NCI-H526 treated with DMSO at 0.1 percent for 48 hours (cell line): ENCODE data around the gene STAP2.

Experiments
- DNase-seq: peaks from one replicate; lab custom pipeline; 2025; lab: John Stamatoyannopoulos, UW

Gene STAP2

DNA sequence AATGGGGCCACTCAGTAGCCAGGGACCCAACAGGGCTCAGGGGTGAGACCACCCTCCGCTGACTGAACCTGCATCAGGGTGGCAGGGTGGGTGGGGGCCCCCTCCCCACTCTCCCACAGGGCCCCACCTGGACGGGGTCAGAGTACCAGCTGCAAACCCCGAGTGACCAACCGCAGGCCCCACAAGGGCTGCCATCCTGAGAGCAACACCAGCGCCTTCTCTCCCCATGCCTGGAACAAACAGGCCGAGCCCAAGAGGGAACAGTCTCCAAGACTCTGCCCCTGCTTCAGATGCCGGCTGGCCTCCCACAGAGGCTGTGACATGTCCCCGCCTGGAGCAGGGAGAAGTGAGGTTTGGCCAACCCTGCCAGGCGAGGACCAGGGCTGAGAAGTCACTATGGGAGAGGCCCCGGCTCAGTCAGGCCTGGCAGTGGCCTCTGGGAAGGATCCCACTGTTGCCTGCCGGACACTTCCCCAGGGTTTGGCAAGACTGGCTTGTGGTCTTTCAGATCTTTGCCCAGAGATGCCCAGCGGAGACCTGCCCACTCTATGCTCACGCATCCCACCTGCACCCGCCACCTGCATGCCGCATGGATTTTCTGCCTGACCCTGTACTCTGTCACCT is 31.9 kb upstream of the STAP2 start:
- no peak for DNase-seq

DNA sequence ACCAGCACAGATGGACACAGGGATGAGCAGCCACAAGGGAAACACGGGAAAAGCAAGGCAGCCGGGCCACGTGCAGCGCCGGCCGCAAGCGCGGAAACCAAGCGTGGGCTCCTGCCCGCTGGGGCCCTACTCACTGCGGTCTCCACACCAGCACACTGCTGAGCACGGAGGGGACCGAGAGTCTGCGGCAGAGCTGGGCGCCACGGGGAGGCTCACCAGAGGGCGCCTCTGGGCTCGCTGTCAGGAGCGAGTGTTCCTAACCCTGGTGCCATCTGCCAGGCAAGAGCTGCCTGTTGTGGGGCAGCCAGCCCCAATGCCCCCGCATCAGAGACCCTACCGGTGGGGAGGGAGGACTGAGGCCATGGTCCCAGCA is 31.2 kb upstream of the STAP2 start:
- DNase-seq: no peak

DNA sequence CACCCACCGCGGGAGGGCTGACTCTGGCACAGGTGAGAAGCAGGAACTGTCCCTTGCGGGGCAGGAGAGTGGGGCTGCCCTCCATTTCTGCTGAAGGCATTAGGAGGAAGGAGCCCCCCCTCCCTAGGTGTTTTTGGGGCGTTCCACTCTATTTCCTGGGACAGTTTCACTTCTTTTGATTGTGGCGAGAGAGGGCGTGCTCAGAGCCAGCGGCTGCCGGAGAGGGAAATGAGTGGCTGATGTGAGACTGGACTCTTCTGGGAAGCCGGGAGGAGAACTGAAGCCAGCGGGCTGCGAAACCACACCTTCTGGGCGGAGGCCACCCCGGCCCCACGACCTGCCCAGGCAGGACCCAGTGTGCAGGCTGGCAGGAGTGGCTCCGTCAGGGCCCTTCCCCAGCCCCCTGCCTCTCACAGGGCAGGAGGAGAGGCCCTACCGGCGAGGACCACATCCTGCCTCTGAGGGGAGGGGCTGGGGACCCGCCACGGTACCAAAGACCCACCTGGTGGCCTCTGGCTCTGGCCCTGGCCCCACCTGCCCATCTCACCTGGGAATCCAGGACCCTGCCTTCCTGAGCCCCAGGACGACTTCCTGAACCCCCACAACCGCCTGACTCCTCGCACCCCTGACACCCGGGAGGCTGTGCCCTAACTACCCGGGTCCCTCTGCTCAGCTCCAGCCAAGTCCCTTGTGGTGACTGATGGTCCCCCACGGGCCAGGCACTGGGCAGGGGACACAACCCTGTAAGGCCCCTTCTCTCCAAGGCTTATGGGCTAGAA is 30.7 kb upstream of the STAP2 start:
- DNase-seq: peak; percentile 9

DNA sequence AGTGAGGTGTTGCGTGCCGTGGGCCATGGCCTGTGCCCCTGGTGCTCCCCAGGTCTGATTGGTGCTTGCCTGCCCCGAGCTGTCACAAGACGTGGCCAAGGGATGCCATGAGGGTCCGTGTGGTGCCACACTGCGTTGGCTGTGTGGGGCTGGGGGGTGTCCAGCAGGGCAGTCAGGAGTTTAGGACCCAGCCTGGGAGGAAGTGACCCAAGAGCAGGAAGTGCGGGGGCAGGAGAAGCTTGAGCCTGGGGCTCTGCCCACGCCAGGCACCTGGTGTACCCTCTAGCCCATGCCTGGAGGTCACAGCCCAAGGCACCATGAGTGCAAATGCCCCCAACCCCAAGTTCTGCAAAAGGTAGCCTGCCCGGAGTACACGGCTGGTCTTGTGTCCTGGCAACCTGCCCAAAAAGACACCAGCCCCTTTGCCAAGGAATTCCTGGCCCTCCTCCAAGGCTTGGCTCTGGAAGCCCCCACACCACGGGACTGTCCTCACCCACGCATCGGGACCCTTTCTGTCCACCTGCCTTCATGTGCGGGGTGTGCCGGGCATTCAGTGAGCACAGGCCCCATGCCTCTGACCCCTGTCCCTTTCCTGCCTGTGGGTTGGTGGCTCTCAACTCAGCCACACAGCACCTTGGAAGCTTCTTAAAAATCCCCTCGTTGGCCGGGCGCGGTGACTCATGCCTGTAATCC is 29.6 kb upstream of the STAP2 start:
- no peak for DNase-seq

DNA sequence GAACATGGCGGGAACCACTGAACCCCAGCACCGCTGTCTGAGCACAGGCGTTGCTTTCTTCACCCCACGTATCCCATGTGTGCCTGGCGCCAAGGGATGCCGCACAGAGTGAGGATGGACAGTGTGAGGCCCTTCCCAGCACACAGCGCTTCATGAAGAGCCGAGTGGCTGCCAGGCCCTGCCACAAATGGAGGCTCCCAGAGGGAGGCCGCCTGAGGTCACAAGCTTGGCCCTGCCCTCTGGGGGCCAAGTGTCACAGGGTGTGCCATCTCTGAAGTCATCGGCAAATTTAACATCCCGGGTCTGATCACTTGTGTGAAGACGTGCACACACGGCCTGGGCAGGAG is 29.1 kb upstream of the STAP2 start:
- no peak for DNase-seq

DNA sequence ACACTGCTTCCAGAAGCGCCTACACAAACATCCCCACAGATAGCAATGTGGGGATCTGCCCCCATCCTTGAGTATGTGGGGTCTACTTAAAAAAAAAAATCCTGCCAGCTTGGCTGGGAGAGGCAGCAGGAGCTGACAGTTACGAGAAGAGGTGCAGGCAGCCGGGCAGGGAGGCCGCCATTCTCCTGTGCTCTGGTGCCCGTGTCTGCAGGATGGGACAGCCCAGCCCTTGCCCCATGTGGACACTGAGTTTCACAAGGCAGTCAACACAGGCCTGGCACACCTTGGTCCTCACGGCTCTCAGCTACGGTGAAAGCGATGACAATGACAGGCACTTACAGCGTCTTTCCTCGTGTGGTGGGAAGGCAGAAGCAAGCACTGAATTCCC is 28.7 kb upstream of the STAP2 start:
- no peak for DNase-seq

DNA sequence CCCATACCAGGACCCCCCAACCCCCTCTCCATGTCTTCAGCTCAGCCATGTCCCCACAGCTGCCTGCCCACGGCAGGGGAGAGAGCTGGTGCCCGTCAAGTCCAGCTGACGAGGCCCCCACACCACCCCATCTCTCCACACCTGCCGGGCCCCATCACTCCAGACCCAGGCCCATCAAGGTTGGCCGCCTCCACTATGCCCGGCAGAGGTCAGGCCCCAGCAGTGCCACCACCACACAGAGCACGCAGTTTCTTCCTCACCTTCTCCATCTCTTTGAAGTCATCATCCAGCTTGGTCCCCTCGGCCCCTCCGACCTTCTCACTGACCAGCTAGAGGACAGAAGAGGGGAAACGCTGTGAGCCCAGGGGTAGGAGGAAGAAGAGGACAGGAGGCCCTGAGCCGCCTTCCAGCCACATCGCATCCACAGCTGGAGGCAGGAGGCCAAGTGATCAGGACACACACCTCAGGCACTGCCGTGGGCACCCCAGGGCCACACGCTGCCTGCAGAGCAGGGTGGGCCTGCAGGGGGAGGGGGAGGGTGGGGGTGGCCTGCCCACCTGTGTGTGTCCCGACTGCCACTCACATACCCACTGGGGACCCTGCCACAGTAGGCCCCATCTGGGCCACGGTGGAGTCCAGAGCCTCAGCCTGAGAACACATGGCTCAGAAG is 28.2 kb upstream of the STAP2 start:
- no peak for DNase-seq

DNA sequence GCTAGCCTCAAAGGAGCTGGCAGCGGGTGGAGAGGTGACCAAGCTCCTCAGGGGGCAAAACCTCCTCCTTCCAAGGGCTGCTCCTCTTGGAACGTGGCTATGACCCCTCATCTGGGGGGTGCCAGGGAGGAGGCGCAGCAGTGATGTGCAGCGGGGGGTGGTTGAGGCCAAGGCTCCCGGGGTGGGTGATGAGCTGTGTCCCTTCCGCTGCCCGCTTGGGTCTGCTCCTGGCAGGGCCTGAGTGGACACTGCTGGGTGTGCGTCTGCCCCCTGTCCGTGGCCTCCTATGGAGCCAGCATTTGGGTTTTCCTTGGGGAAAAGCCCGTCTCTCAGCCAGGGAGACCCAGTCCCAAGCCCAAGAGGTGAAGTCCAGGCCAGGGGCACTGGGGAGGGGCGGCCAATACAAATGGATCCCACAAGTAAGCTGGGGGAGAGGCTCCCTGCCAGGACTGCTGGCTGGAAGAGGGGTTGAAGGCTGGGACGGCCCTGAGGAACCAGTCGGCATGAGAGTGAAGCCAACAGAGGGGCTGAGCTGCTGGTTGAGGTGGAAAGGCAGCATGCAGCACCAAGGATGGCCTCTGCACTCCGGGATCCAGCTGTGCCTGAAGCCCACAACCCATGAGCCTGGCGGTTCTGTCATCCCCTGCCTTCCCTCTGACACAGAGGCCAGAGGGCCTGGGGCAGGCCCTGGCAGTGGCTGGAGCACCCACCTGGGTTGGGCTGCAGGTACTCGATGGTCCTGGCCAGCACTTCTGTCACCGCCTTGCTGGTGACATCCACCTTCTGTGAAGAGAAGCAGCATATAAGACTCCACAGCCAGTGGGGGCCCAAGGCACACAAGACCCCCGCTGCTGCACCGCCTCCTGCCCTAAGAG is 27.4 kb upstream of the STAP2 start:
- no peak for DNase-seq

DNA sequence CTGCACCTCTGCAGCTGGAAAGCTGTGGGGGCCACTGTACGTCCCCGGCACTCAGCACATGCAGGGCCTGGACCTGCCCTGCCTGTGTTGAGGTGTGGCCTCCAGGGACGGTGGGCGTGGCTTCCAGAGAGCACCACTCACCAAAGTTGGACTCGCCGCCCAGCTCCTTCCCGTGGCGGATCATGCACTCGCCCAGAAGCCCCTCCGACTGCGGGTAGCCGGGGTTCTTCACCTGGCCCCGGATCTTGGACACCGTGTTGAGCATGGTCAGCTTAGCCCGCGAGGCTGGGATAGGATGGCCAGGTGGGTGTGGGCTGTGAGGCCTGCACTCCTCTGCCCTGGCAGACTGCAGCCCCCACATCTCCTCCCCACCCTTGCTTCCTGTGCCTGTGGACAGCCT is 26.7 kb upstream of the STAP2 start:
- no peak for DNase-seq

DNA sequence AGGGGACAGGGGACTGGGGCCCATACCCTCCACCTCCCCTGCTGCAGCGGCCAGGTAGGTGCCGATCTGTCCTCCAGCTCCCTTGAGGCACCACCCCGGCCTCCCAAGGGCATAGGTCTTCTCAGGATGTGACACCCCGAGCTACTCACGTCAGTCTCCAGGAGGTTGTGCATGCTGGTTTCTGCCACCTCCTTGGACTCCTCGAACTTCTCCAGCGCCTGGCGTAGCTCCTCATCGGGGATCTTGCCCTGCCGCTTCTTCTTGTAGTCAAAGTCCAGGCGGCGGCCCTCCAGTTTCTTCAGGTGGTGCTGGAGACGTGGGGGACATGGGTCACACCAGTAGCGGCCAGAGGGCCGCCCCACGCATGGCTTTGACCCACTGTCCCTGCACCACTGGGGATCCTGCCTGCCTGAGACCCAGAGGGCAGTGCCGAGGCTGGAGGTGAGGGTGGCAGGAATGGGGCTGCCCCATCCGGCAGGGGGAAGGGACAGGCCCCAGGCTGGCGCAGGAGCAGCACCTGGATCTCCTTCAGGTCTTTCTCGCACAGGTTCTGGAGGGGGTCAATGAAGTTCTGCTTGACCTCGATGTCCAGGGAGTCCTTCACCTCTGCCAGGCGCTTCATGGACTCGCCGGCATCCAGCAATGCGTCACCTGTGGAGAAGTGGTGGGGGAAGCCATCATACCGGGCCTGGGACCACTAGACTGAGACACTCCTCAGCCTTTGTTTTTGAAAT is 25.1 kb upstream of the STAP2 start:
- no peak for DNase-seq

DNA sequence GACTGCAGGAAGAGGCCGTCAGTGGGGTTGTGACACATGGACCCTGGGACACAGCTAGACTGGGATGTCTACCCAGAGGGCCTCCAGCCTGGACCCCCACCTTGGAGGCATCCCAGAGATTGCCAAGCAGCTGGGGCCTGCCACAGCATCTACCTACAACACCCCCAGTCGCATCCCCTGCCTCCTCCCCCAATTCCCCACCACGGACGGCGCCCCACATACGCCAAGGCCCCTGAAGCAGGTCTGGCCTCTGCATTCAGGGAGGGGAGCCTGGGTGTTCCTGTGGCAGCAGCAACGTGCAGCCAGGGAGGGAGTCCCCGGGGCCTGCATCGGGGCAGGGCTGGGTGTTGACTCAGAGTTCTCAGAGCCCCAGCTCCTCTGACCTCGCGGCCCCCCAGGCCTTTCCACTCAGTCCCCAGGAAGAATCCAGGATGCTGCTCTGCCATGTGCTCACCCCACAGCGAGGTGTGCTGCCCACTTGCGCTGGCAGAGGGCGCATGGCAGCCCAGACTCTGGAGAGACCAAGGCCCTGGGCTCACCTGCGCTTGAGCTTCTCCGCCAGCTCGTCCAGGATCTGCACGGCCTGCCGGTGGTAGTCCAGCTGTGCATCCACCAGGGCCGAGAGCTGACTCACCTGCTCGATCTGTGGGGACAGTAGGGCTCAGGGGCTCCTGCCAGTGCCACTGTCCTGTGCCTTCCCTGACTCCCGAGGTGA is 24.4 kb upstream of the STAP2 start:
- no peak for DNase-seq

DNA sequence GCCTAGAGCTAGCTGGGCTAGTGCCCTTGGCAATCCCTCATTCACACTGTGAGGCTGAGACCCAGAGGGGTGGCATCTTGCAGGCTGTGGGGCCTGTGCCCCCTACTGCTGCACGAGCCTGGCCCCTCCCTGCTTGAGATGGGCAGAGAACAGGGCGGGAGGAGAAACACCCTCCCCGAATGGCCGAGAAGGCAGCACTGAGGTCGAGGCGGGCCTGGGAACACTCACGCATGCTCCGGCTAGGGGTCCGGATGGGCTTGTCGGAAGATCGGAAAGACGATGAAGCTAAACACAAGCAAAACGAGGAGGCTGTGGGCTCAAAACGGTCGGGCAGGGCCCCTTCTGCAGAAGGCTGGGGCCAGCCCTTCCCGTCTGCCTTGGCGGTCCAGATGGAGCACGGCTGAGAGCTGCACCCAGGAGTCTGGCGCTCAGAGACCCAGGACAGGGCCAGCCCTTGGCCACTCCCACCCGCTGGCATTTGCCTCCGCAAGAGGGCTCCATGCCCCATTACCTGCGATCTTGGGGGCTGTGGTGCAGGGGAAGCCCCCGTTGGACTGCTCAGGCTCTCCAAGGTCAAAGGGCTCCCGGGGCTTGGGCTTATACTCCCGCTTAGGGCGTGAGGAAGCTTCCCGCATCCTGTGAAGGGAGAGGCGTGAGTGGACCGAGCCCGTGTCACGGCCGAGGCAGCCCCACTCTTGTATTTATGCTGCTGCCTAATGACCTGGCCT is 23.6 kb upstream of the STAP2 start:
- DNase-seq: no peak

DNA sequence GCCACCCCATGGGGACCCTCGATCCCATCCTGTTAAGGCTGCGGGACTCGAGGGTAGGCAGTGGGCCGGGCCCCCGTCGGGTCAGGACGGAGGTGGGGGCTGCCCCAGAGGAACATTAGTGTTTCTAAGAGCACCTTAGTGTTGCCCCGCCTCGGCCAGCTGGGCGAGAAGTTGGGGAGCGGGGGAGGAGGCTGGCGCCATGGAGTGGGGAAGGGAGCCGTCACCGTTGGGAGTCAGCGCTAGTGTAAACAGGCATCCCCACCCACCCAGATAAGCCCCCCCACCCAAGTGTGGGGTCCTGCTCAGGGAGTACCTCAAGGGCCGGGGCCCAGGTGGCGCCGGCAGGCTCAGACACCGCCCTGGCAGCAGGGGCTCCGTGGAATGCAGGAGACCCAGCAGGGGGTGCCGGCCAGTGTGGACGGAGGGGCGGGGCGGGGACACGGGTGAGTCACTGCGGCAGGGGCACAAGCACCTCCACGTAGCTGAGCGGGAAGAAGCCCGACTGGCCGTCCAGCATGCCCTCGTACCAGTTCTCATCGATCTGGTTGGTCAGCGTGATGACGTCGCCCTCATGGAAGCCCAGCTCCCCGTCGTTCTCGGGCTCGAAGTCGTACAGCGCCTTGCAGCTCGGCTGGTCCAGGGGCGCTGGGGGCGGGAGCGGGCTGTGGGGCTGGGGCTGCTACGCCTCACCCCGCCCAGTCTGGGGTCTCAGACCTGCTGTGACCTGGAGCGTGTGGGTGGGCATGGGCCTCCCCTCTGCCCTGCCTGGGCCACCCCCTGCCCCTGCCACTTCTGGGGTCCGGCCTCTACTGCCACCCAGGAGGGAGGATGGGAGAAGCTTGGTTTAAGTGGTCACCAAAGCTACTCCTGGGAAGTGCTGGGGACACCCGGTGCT is 22.8 kb upstream of the STAP2 start:
- no peak for DNase-seq

DNA sequence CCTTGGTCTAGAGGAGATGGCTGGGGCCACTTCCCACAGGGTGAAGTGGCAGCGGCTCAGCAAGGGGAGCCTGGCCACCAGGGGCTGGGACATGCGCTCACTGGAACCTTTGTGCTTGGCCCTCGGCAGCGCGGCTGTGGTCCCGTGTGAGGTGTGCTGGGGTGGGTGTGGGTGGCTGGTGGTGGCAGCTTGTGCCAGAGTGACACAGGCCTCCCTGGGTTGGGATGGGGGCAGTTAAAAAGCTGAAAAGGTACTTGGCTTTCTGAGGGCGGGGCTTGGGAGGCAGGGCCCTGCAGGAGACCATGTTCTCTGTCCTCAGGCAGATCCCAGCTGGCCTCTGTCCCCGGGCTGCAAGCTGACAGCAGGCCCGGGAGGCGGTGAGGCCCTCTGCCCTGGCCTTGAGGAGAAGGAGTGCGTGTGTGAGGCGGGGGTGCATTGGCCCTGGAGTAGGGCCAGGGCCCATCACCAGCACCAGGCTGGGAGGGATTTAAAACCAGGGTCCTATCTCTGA is 22.1 kb upstream of the STAP2 start:
- DNase-seq: no peak

DNA sequence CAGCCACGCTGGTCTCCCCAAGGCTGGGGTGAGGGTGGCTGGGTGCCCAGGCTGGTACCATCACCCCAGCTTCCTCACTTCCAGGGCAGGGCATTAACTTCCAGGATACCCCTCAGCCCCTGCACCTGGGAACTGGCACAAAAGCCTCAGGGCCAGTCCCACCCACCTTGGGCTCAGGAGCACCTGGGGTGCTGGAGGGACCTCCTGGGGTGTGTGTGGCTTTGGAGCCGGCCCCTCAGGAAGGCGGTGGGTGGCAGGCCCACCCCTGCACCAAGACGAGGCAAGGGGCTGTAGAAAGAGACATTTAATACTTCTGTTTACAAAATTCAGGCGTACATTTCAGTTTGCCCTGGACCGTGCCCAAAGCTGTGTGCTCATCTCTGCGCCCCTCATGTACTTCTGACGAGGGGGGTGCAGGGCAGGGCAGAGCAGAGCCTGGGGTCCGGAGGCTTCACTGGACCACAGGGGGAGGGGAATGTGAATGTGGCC is 21.5 kb upstream of the STAP2 start:
- DNase-seq: no peak

DNA sequence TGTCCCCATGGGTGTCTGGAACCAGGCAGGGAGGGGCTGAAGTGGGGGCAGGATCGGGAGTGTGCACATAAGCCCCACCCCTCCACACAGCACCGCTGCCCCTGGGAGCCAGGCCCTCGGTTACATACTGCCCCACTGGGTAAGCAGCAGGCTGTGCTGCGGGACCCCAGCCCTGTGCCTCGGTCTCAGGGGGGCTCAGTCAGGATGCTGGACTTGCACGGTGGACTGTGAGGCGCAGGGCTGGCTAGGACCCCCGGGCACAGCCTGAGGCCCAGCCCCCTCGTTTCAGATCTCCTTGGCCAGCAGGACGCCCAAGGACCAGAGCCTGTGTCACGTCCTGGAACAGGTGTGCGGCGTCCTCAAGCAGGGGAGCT is 21.0 kb upstream of the STAP2 start:
- DNase-seq: no peak

DNA sequence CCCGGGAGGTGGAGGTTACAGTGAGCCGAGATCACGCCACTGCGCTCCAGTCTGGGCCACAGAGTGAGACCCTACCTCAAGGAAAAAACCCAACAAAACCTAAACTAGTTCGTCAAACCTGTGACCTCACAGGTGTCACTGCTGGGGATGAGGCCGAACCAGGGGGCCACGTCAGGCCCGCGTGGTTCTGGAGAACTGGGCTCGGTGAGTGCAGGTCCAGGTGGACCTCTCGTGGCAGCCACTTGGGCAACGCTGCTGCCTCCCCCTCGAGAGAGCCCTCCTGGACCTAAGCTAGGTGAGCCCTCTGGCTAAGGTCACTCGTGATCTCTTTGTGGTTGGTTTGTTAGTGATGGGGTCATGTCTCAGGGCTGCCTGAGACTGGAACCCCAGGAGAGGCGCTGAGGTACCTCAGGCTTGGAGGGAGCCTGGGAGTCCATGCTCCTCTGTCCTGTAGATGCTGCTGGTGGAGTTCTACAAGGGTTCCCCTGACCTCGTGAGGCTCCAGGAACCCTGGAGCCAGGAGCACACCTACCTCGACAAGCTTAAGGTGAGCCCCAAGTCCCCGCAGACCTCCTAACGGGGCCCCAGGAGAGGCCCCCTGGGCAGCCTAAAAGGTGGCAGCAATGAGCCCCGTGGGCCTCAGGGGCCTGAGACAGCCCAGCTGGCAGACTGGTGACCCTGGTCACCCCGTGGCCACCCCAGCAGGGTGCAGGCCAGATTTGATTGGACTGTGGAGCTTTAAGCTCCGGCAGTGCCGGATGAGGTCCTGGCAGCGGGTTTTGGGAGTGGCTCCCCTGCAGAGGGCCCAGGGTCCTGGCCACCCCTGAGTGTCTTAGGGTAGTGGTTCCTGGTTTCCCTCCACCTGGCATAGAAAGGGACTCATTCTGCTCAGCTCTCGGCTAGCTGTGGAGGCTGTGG is 20.3 kb upstream of the STAP2 start:
- DNase-seq: no peak
